GM23338 (cell line): ENCODE data around the gene PSEN2. TPM values are rescaled to one million over a fixed set of nuclear protein-coding genes. Genes with fewer than 3 reads are reported as not detected.

Experiments
- ATAC-seq: fragments of 200-7000 bp; cut with Tn5 transposase; 3 replicates; pipeline ENCODE4 v1.9.1; 2020
- DNase-seq: peaks from one replicate; pipeline ENCODE4 v3.0.0-alpha.2; 2015; ENCODE audit warnings: low spot score
- H2AFZ ChIP-seq: fragments of 200-600 bp; sonication (generic); 2 replicates; pipeline ENCODE4 v1.8.0; 2016; ENCODE audit warnings: antibody characterized with exemption, mild to moderate bottlenecking, moderate library complexity
- H3F3A ChIP-seq: fragments of 200-600 bp; sonication (generic); replicated peaks from 2 replicates; pipeline ENCODE4 v1.8.0; 2017; ENCODE audit warnings: antibody characterized with exemption, mixed run types, low read depth
- H3K27ac ChIP-seq: fragments of 200-600 bp; sonication (generic); 2 replicates; pipeline ENCODE4 v1.6.1; 2016; ENCODE audit warnings: low read depth
- H3K27me3 ChIP-seq: fragments of 200-600 bp; sonication (generic); 2 replicates; pipeline ENCODE4 v1.8.0; 2016; ENCODE audit warnings: mild to moderate bottlenecking, mixed run types, moderate library complexity; ENCODE audit not compliant: insufficient read depth
- H3K36me3 ChIP-seq: fragments of 200-600 bp; sonication (generic); 2 replicates; pipeline ENCODE4 v1.8.0; 2016; ENCODE audit warnings: mild to moderate bottlenecking; ENCODE audit not compliant: insufficient read depth
- H3K4me1 ChIP-seq: fragments of 200-600 bp; sonication (generic); 2 replicates; pipeline ENCODE4 v1.8.0; 2016; ENCODE audit warnings: mild to moderate bottlenecking, moderate library complexity; ENCODE audit not compliant: insufficient read depth
- H3K4me2 ChIP-seq: fragments of 200-600 bp; sonication (generic); 2 replicates; pipeline ENCODE4 v1.7.1; 2017; ENCODE audit warnings: mixed run types
- H3K4me3 ChIP-seq: fragments of 200-600 bp; sonication (generic); 2 replicates; pipeline ENCODE4 v1.6.1; 2016; ENCODE audit warnings: mixed run types
- H3K79me2 ChIP-seq: fragments of 200-600 bp; sonication (generic); replicated peaks from 2 replicates; pipeline ENCODE4 v1.8.0; 2017; ENCODE audit warnings: mild to moderate bottlenecking; ENCODE audit not compliant: insufficient read depth
- H3K9me2 ChIP-seq: fragments of 200-600 bp; sonication (generic); 2 replicates; pipeline ENCODE4 v1.8.0; 2017; ENCODE audit not compliant: insufficient read depth
- H4K20me1 ChIP-seq: fragments of 200-600 bp; sonication (generic); replicated peaks from 2 replicates; pipeline ENCODE4 v1.8.0; 2017; ENCODE audit warnings: mild to moderate bottlenecking; ENCODE audit not compliant: insufficient read depth
- H3K27ac Mint-ChIP-seq: 2 replicates; pipeline ENCODE4 v1.8.0; 2020; ENCODE audit warnings: inconsistent platforms, mild to moderate bottlenecking, moderate library complexity, mixed read lengths
- H3K27me3 Mint-ChIP-seq: 3 replicates; pipeline ENCODE4 v1.8.0; 2022; ENCODE audit warnings: low read depth, mild to moderate bottlenecking, moderate library complexity, mixed read lengths, inconsistent platforms; ENCODE audit not compliant: insufficient read depth, poor library complexity
- H3K36me3 Mint-ChIP-seq: 3 replicates; pipeline ENCODE4 v1.8.0; 2021; ENCODE audit warnings: low read depth, mild to moderate bottlenecking, inconsistent platforms, moderate library complexity, mixed read lengths
- H3K4me1 Mint-ChIP-seq: 3 replicates; pipeline ENCODE4 v1.8.0; 2020; ENCODE audit warnings: mild to moderate bottlenecking, inconsistent platforms, mixed read lengths
- H3K4me3 Mint-ChIP-seq: 3 replicates; pipeline ENCODE4 v1.8.0; 2021; ENCODE audit warnings: moderate library complexity, mild to moderate bottlenecking, inconsistent platforms, mixed read lengths
- H3K9me3 Mint-ChIP-seq: 3 replicates; pipeline ENCODE4 v1.8.0; 2020; ENCODE audit warnings: moderate library complexity, mild to moderate bottlenecking, inconsistent platforms, mixed read lengths
- CREB1 ChIP-seq: fragments of 250-450 bp; sonication (Bioruptor Pico); IDR thresholded peaks from 2 replicates; pipeline ENCODE4 v1.5.0; 2020; ENCODE audit warnings: low read depth, mild to moderate bottlenecking, moderate library complexity
- ETS1 ChIP-seq: IDR thresholded peaks from 2 replicates; pipeline ENCODE4 v1.6.1; 2016; ENCODE audit warnings: antibody characterized with exemption
- EZH2 ChIP-seq: fragments of 200-600 bp; sonication (generic); IDR thresholded peaks from one replicate; pipeline ENCODE4 v1.8.0; 2017; ENCODE audit warnings: antibody characterized with exemption, mild to moderate bottlenecking, low read depth; ENCODE audit not compliant: unreplicated experiment
- EZH2phosphoT487 ChIP-seq: fragments of 200-600 bp; sonication (generic); IDR thresholded peaks from one replicate; pipeline ENCODE4 v1.8.1; 2018; ENCODE audit warnings: antibody characterized with exemption; ENCODE audit not compliant: unreplicated experiment
- JUNB ChIP-seq: IDR thresholded peaks from one replicate; pipeline ENCODE4 v1.6.1; 2016; ENCODE audit warnings: antibody characterized with exemption; ENCODE audit not compliant: unreplicated experiment
- NANOG ChIP-seq: IDR thresholded peaks from 2 replicates; pipeline ENCODE4 v1.6.1; 2016; ENCODE audit warnings: antibody characterized with exemption, borderline replicate concordance
- POLR2AphosphoS5 ChIP-seq: IDR thresholded peaks from 2 replicates; pipeline ENCODE4 v1.6.1; 2016; ENCODE audit warnings: antibody characterized with exemption, low read depth
- REST ChIP-seq: IDR thresholded peaks from one replicate; pipeline ENCODE4 v1.6.1; 2018; ENCODE audit warnings: antibody characterized with exemption; ENCODE audit not compliant: unreplicated experiment
- STAT1 ChIP-seq: IDR thresholded peaks from one replicate; pipeline ENCODE4 v1.6.1; 2016; ENCODE audit warnings: antibody characterized with exemption; ENCODE audit not compliant: unreplicated experiment
- ZNF114 ChIP-seq: fragments of 250-450 bp; sonication (Bioruptor Pico); IDR thresholded peaks from 2 replicates; pipeline ENCODE4 v1.5.0; 2020; ENCODE audit warnings: mild to moderate bottlenecking, moderate library complexity
- ZNF331 ChIP-seq: fragments of 250-450 bp; sonication (Bioruptor Pico); IDR thresholded peaks from 2 replicates; pipeline ENCODE4 v1.5.0; 2020; ENCODE audit warnings: low read depth, mild to moderate bottlenecking, moderate library complexity
- polyA plus RNA-seq: library from polyadenylated mRNA; unstranded; fragments of >200 nt; fragmentation: Nextera tagmentation; extraction: Ambion mirVana; gene quantifications from 2 replicates; pipeline ENCODE4 v1.2.1, GENCODE V29; 2016
- total RNA-seq: library from RNA; depleted of rRNA; stranded (reverse); fragments of >200 nt; shearing (Covaris generic); gene quantifications from 2 replicates; pipeline ENCODE4 v1.2.3, GENCODE V29; 2014

The PSEN2 gene
- total and polyA plus RNA-seq, 2 experiments from 2014 or later, result 10.0 to 22.1 TPM

GRCh38 chr1:226829105-226829504 is 41.3 kb upstream of the PSEN2 start (continued):
- TF ChIP-seq ETS1, result no peak
- TF ChIP-seq STAT1, result no peak
- no peak for TF ChIP-seq NANOG
- TF ChIP-seq ZNF114 (CRISPR knock-in tag), result no peak
- TF ChIP-seq ZNF331 (CRISPR knock-in tag), result no peak
- TF ChIP-seq POLR2AphosphoS5, result no peak
- TF ChIP-seq EZH2phosphoT487, result no peak
- TF ChIP-seq JUNB, result no peak

- Mint-ChIP-seq H3K27ac (no peak overlapping the region), H3K4me1 (peaks cover 9% of the 10 kb centered on the region), H3K27me3 (peaks cover 5% of the 10 kb centered on the region), H3K4me3 (no peak overlapping the region), H3K9me3 (peaks cover 9% of the 10 kb centered on the region), H3K36me3 (0 out of 3 replicates have a peak, but pooled peaks cover 4% of the 10 kb centered on the region)
- no peaks in the 10 kb centered on the region for H3K9me2 ChIP-seq
- no peaks in the 10 kb centered on the region for H4K20me1 ChIP-seq
- H3K27me3 ChIP-seq, result no peaks in the 10 kb centered on the region
- DNase-seq (no peak), ATAC-seq (no peak)
- peaks cover 10% of the 10 kb centered on the region for H3K4me1 ChIP-seq
- no peak for TF ChIP-seq EZH2
- H3K27ac ChIP-seq, result no peak overlapping the region
- H2AFZ ChIP-seq, result no peak overlapping the region
- no peak overlapping the region for H3K4me3 ChIP-seq
- no peak overlapping the region for H3K4me2 ChIP-seq
- H3K79me2 ChIP-seq, result no peaks in the 10 kb centered on the region
- no peaks in the 10 kb centered on the region for H3F3A ChIP-seq
- no peaks in the 10 kb centered on the region for H3K36me3 ChIP-seq
These were observed 38.5 kb upstream of the PSEN2 start for GRCh38 chr1:226831953-226832352.

- Histone ChIP-seq H3K27me3 (no peaks in the 10 kb centered on the region), H3K4me2 (no peak overlapping the region), H3K79me2 (no peaks in the 10 kb centered on the region), H4K20me1 (no peaks in the 10 kb centered on the region), H3K27ac (no peak overlapping the region), H3K4me1 (peaks cover 4% of the 10 kb centered on the region), H2AFZ (no peak overlapping the region), H3K36me3 (no peaks in the 10 kb centered on the region), H3K9me2 (no peaks in the 10 kb centered on the region), H3F3A (no peaks in the 10 kb centered on the region), H3K4me3 (no peak overlapping the region)
- Mint-ChIP-seq H3K27ac (no peak overlapping the region), H3K4me1 (peaks cover 2% of the 10 kb centered on the region; the same call in 2 of the 3 replicates), H3K4me3 (no peak overlapping the region), H3K27me3 (peaks cover 4% of the 10 kb centered on the region), H3K36me3 (0 out of 3 replicates have a peak, but pooled peaks cover 4% of the 10 kb centered on the region), H3K9me3 (peaks cover 9% of the 10 kb centered on the region)
- no peak for DNase-seq
- ATAC-seq, result no peak
- TF ChIP-seq ETS1 (no peak), NANOG (no peak), JUNB (no peak), CREB1 (no peak), EZH2 (no peak), REST (no peak), POLR2AphosphoS5 (no peak)
These were observed 37.8 kb upstream of the PSEN2 start for GRCh38 chr1:226832613-226833012.
